K562 (cell line): ENCODE data around the gene DEDD2. TPM values are rescaled to one million over a fixed set of nuclear protein-coding genes. Genes with fewer than 3 reads are reported as not detected.

Source experiments
- ATAC-seq: fragments of 200-7000 bp; cut with Tn5 transposase; 3 replicates; pipeline ENCODE4 v1.9.1; 2020; ENCODE audit warnings: moderate library complexity
- BruUV-seq: library from RNA; stranded (reverse); fragments of 400-500 nt; replicated peaks from 2 replicates; lab custom pipeline; 2021; lab: Mats Ljungman, UMichigan
- CTCF ChIA-PET: fragments of 300-600 bp; formaldehyde crosslinking; extraction: SDS; loops from one replicate; lab custom pipeline; 2021; ENCODE audit warnings: low intra/inter-chr PET ratio; lab: Yijun Ruan, JAX
- POLR2A ChIA-PET: fragments of 300-600, 350-650 bp; sonication (Branson Sonifier 250); formaldehyde crosslinking; extraction: SDS; loops from one replicate; lab custom pipeline; 2021; ENCODE audit warnings: antibody characterized with exemption, inconsistent platforms; lab: Yijun Ruan, JAX
- DNase-seq, 4 experiments: peaks; one replicate each; pipeline versions ENCODE4 v3.0.0 to v3.0.0-alpha.2; 2011 to 2018; ENCODE audit warnings: low spot score in 3 of 4, mixed read lengths in 3 of 4; ENCODE audit errors: extremely low read depth in 1 of 4
- FAIRE-seq: peaks from 2 replicates; lab custom pipeline; 2011; peaks lifted over from hg19 to GRCh38; lab: Jason Lieb, UNC
- H2AFZ ChIP-seq: 2 replicates; pipeline ENCODE4 v1.6.0; 2011; ENCODE audit warnings: low read depth, low read length, control low read depth, inconsistent platforms
- H3K27ac ChIP-seq: fragments of 200-600 bp; 3 replicates; pipeline ENCODE4 v1.8.0; 2011; ENCODE audit warnings: low read depth, mild to moderate bottlenecking, control low read depth, inconsistent platforms, low read length, moderate library complexity, mixed read lengths; ENCODE audit errors: extremely low read depth
- H3K27me3 ChIP-seq, 2 experiments: fragments of 300-600 bp in 1 of 2; 2 replicates in 1 of 2; 3 replicates in 1 of 2; pipeline versions ENCODE4 v1.6.0 to v1.8.0; 2011; ENCODE audit warnings: inconsistent platforms in 2 of 2, low read length in 2 of 2, mild to moderate bottlenecking in 1 of 2, mixed read lengths in 1 of 2, moderate library complexity in 1 of 2; ENCODE audit not compliant: control insufficient read depth in 2 of 2, insufficient read depth in 2 of 2
- H3K36me3 ChIP-seq: fragments of 300-600 bp; 3 replicates; pipeline ENCODE4 v1.8.0; 2011; ENCODE audit warnings: mild to moderate bottlenecking, low read length, inconsistent platforms; ENCODE audit not compliant: control insufficient read depth, insufficient read depth
- H3K4me1 ChIP-seq, 2 experiments: fragments of 200-600 bp in 1 of 2; replicated peaks in 1 of 2; 2 replicates in 1 of 2; 3 replicates in 1 of 2; pipeline versions ENCODE4 v1.5.1 to v1.8.0; 2011; ENCODE audit warnings: inconsistent platforms in 2 of 2, low read length in 2 of 2, mild to moderate bottlenecking in 1 of 2, mixed read lengths in 1 of 2, moderate library complexity in 1 of 2; ENCODE audit not compliant: control insufficient read depth in 2 of 2, insufficient read depth in 2 of 2
- H3K4me2 ChIP-seq: 2 replicates; pipeline ENCODE4 v1.6.1; 2011; ENCODE audit warnings: low read length, control low read depth, inconsistent platforms, mixed read lengths; ENCODE audit not compliant: insufficient read depth
- H3K4me3 ChIP-seq: fragments of 200-600 bp; sonication (generic), shearing (Covaris generic); 2 replicates; pipeline ENCODE4 v1.5.1; 2016; ENCODE audit warnings: control low read depth, inconsistent platforms
- H3K79me2 ChIP-seq: fragments of 200-600 bp; 3 replicates; pipeline ENCODE4 v1.8.0; 2011; ENCODE audit warnings: low read length, inconsistent platforms; ENCODE audit not compliant: control insufficient read depth, insufficient read depth
- H3K9ac ChIP-seq, 2 experiments: 2 replicates each; pipeline versions ENCODE4 v1.6.0 to v1.6.1; 2011; ENCODE audit warnings: low read depth in 2 of 2, low read length in 2 of 2, control low read depth in 1 of 2, inconsistent platforms in 1 of 2, mild to moderate bottlenecking in 1 of 2, mixed read lengths in 1 of 2; ENCODE audit not compliant: insufficient read depth in 1 of 2
- H3K9me1 ChIP-seq: one replicate; pipeline ENCODE4 v1.6.0; 2011; ENCODE audit warnings: inconsistent platforms, mild to moderate bottlenecking, low read length, moderate library complexity; ENCODE audit not compliant: control insufficient read depth, insufficient read depth
- H3K9me3 ChIP-seq: replicated peaks from 2 replicates; pipeline ENCODE4 v1.5.1; 2011; ENCODE audit warnings: low read depth, low read length, inconsistent platforms; ENCODE audit not compliant: control insufficient read depth, insufficient read depth
- H4K20me1 ChIP-seq: replicated peaks from 2 replicates; pipeline ENCODE4 v1.6.1; 2011; ENCODE audit warnings: low read length, inconsistent platforms, mixed read lengths; ENCODE audit not compliant: control insufficient read depth, insufficient read depth
- BDP1 ChIP-seq: IDR thresholded peaks from 3 replicates; pipeline ENCODE4 v1.6.1; 2011; ENCODE audit not compliant: insufficient read length, insufficient read depth
- HOXB6 ChIP-seq: fragments of 250-450 bp; sonication (Bioruptor Pico); IDR thresholded peaks from 2 replicates; pipeline ENCODE4 v1.5.1; 2022; ENCODE audit warnings: mild to moderate bottlenecking, borderline replicate concordance
- SRSF9 ChIP-seq: fragments of 200-400 bp; formaldehyde crosslinking; IDR thresholded peaks from 2 replicates; pipeline ENCODE4 v1.6.1; 2017; ENCODE audit warnings: low read depth, low read length, borderline replicate concordance
- TEAD1 ChIP-seq, 2 experiments: fragments of 450-650 bp in 1 of 2; sonication (generic) in 1 of 2; formaldehyde crosslinking; IDR thresholded peaks; 2 replicates each; pipeline versions ENCODE4 v1.4.0 to v1.8.0; 2020 to 2022; ENCODE audit warnings: mild to moderate bottlenecking in 2 of 2, missing genetic modification reagents in 1 of 2
- ZNF512 ChIP-seq: IDR thresholded peaks from 2 replicates; pipeline ENCODE4 v1.6.1; 2016; ENCODE audit warnings: missing genetic modification characterization, missing compliant biosample characterization
- WGBS: fragments of 100-300 bp; shearing (Covaris generic); methylation state at CpG from one replicate; pipeline ENCODE4 v1.1.6; 2016; ENCODE audit warnings: low coverage, mixed read lengths; ENCODE audit not compliant: insufficient coverage; ENCODE audit errors: missing lambda C conversion rate; 5-methylcytosine and 5-hydroxymethylcytosine counted together
- in situ Hi-C: fragments of 300-500 bp; cut with MboI; formaldehyde crosslinking; loops from 4 replicates; pipeline ENCODE4 v1.15.0; 2018; ENCODE audit warnings: inconsistent platforms, mixed read lengths
- intact Hi-C: fragments of 100-400 bp; cut with micrococcal nuclease; formaldehyde crosslinking; loops from 2 replicates; pipeline ENCODE4 v1.14.2; 2022
- polyA plus RNA-seq, 8 experiments: library from polyadenylated mRNA; depleted of rRNA in 4 of 8; stranded (reverse) in 5 of 8; unstranded in 3 of 8; fragments of >200 nt; fragmentation: Nextera tagmentation in 2 of 8; fragmentation: Illumina TruSeq in 1 of 8; extraction: Ambion mirVana in 2 of 8; extraction: Trizol in 1 of 8; gene quantifications; 2 replicates each; pipeline versions ENCODE4 v1.2.1 to v1.2.3, GENCODE V29; 2011 to 2014; ENCODE audit warnings: inconsistent platforms in 1 of 8, missing spikeins in 1 of 8
- total RNA-seq, 7 experiments: library from RNA; depleted of rRNA in 6 of 7; stranded (reverse); fragments of >200 nt in 6 of 7; fragmentation: Illumina TruSeq in 2 of 7; extraction: Trizol in 2 of 7; gene quantifications; 2 replicates each; pipeline versions ENCODE4 v1.2.1 to v1.2.3, GENCODE V29; 2011 to 2021; ENCODE audit warnings: low replicate concordance in 1 of 7

The DEDD2 gene
- total and polyA plus RNA-seq, 9 of the 15 experiments (the other 6 are each of a cell fraction or from before 2014, with no cell fraction given): 4.3 to 43.0 (median 29.2) TPM

- ATAC-seq: no peak
- TF ChIP-seq HOXB6 (CRISPR knock-in tag) (no peak), TEAD1 (CRISPR knock-in tag; IDR thresholded peaks at IDR 0.05) (no peak), BDP1 (no peak), ZNF512 (tag) (no peak), SRSF9 (no peak)
These were observed 23.8 kb downstream of the DEDD2 start for GRCh38 chr19:42193706-42194105.

More at GRCh38 chr19:42193706-42194105, 23.8 kb downstream of the DEDD2 start:
- in situ Hi-C loops (no loop called here), intact Hi-C loops (no loop called here)
- Histone ChIP-seq H3K79me2 (peaks cover 7% of the 10 kb centered on the region), H3K9me1 (no peaks in the 10 kb centered on the region), H3K36me3 (peaks cover 25% of the 10 kb centered on the region; the same call in 2 of the 3 replicates), H3K4me3 (no peak overlapping the region), H2AFZ (no peak overlapping the region), H3K4me1 (peaks cover 10 to 22% of the 10 kb centered on the region in 2 experiments), H3K27ac (no peak overlapping the region), H4K20me1 (peaks cover 2% of the 10 kb centered on the region; the same call in 1 of the 2 replicates), H3K9ac (no peak overlapping the region), H3K4me2 (no peak overlapping the region), H3K9me3 (peaks cover 4% of the 10 kb centered on the region; the same call in 1 of the 2 replicates), H3K27me3 (peaks cover 0 to 10% of the 10 kb centered on the region in 2 experiments; a peak in 3 of 5 replicates)
- ChIA-PET CTCF (no interaction called here), POLR2A (no interaction called here)
- no peak for FAIRE-seq
- no peak for DNase-seq
- no TSS peak for BruUV-seq
- WGBS: 25% methylated on average over 3 of the region's 3 CpGs
